ENCODE results near the gene KIF2A. TPM values are rescaled to one million over a fixed set of nuclear protein-coding genes. Genes with fewer than 3 reads are reported as not detected.

Gene KIF2A
- total and polyA plus RNA-seq, 2 of the 4 experiments (the other 2 are of a cell fraction) = 23.6 to 37.3 TPM

- no peak for ATAC-seq (ENCODE audit: low read depth)
- no peak overlapping the region for H3K27ac ChIP-seq (ENCODE audit: insufficient read depth, low read length)
- in situ Hi-C loops (cut with MboI; ENCODE audit: low sequenced_read_pairs) = no loop called here
Measured at GRCh38 chr5:62283005-62283404, 23.0 kb upstream of the KIF2A start.

More at GRCh38 chr5:62283005-62283404, 23.0 kb upstream of the KIF2A start:
- H3K4me1 ChIP-seq (ENCODE audit: control insufficient read depth, insufficient read depth, low read length) = no peaks in the 10 kb centered on the region
- no peak overlapping the region for H2AK9ac ChIP-seq (replicated peaks; ENCODE audit: low read depth, low read length, poor library complexity)
- no peak overlapping the region for H3K14ac ChIP-seq (replicated peaks; ENCODE audit: low read depth, low read length)
- H2AFZ ChIP-seq (replicated peaks; ENCODE audit: low read length, poor library complexity) = no peak overlapping the region
- no peak overlapping the region for H2BK120ac ChIP-seq (ENCODE audit: low read depth, low read length)
- H3K9me3 ChIP-seq (ENCODE audit: control insufficient read depth, insufficient read depth, low read length) = no peaks in the 10 kb centered on the region
- no peaks in the 10 kb centered on the region for H4K20me1 ChIP-seq (ENCODE audit: insufficient read depth, low read length)
- H3K4me2 ChIP-seq (ENCODE audit: low read depth, low read length) = no peak overlapping the region
- no peak overlapping the region for H3K56ac ChIP-seq (ENCODE audit: extremely low read depth, insufficient read depth, low read length)
- H2AK5ac ChIP-seq (ENCODE audit: low read depth, low read length) = no peak overlapping the region
- POLR2A ChIA-PET (ENCODE audit: unreplicated experiment) = no interaction called here
- TF ChIP-seq, protein P1, sequence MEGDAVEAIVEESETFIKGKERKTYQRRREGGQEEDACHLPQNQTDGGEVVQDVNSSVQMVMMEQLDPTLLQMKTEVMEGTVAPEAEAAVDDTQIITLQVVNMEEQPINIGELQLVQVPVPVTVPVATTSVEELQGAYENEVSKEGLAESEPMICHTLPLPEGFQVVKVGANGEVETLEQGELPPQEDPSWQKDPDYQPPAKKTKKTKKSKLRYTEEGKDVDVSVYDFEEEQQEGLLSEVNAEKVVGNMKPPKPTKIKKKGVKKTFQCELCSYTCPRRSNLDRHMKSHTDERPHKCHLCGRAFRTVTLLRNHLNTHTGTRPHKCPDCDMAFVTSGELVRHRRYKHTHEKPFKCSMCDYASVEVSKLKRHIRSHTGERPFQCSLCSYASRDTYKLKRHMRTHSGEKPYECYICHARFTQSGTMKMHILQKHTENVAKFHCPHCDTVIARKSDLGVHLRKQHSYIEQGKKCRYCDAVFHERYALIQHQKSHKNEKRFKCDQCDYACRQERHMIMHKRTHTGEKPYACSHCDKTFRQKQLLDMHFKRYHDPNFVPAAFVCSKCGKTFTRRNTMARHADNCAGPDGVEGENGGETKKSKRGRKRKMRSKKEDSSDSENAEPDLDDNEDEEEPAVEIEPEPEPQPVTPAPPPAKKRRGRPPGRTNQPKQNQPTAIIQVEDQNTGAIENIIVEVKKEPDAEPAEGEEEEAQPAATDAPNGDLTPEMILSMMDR (conservative IDR thresholded peaks at IDR 0.05; ENCODE audit: low read depth, low read length) = no peak
- H3K27me3 ChIP-seq (ENCODE audit: control insufficient read depth, insufficient read depth, low read length) = no peaks in the 10 kb centered on the region; the same call in 1 of the 2 replicates
- H3K9ac ChIP-seq (ENCODE audit: low read depth, low read length) = no peak overlapping the region
- H2BK15ac ChIP-seq (ENCODE audit: low read depth, low read length) = no peak overlapping the region
- intact Hi-C loops (cut with micrococcal nuclease) = no loop called here
- H3K23ac ChIP-seq (ENCODE audit: low read depth, low read length) = no peak overlapping the region
- H4K91ac ChIP-seq (ENCODE audit: insufficient read depth, low read depth, low read length) = no peak overlapping the region
- no peak overlapping the region for H2BK20ac ChIP-seq (ENCODE audit: low read depth, low read length)
- H2BK5ac ChIP-seq (ENCODE audit: low read depth, low read length, poor library complexity, severe bottlenecking) = no peak overlapping the region
- dilution Hi-C loops (cut with HindIII; ENCODE audit: low sequenced_read_pairs, unreplicated experiment) = no loop called here
- H3K4ac ChIP-seq (ENCODE audit: low read depth, low read length) = no peak overlapping the region
- H4K8ac ChIP-seq (ENCODE audit: low read depth in 2 of 2, low read length in 2 of 2) = no peak overlapping the region
- H3K36me3 ChIP-seq (ENCODE audit: control insufficient read depth, insufficient read depth, low read length) = no peaks in the 10 kb centered on the region
- no peak overlapping the region for H3K18ac ChIP-seq (ENCODE audit: low read depth, low read length)
- no peak overlapping the region for H3K4me3 ChIP-seq (ENCODE audit: insufficient read depth, low read depth, low read length)
- BruUV-seq (replicated peaks) = no TSS peak
- DNase-seq = no peak
- CTCF ChIA-PET = no interaction called here
- no peak overlapping the region for H4K5ac ChIP-seq (ENCODE audit: low read depth, low read length)
- no peaks in the 10 kb centered on the region for H3K9me1 ChIP-seq (ENCODE audit: insufficient read depth, low read length)
- H3K79me1 ChIP-seq (ENCODE audit: low read depth in 1 of 2, low read length in 2 of 2) = no peaks in the 10 kb centered on the region

All from IMR-90 (cell line).